H1 (cell line): ENCODE measurements around the gene INPP5B. TPM values are rescaled to one million over a fixed set of nuclear protein-coding genes. Genes with fewer than 3 reads are reported as not detected.
A peak's percentile ranks its signal among the peaks of the same experiment; 100 is the strongest.

Experiments
- ATF2 ChIP-seq: IDR thresholded peaks from 2 replicates; pipeline ENCODE4 v1.6.1; 2012; ENCODE audit warnings: low read length, inconsistent platforms
- MAFK ChIP-seq: IDR thresholded peaks from 2 replicates; pipeline ENCODE4 v1.6.1; 2012; ENCODE audit warnings: low read depth, mild to moderate bottlenecking, improper control_type of control experiment, low read length
- RBBP5 ChIP-seq: IDR thresholded peaks from 2 replicates; pipeline ENCODE4 v1.7.1; 2012; ENCODE audit warnings: low read depth, mild to moderate bottlenecking, inconsistent platforms, low read length, moderate library complexity, borderline replicate concordance
- SRF ChIP-seq: IDR thresholded peaks from 2 replicates; pipeline ENCODE4 v1.6.1; 2011; ENCODE audit warnings: mild to moderate bottlenecking, low read depth, low read length, moderate library complexity
- polyA plus RNA-seq, 7 experiments: library from polyadenylated mRNA; depleted of rRNA in 3 of 7; stranded (reverse) in 5 of 7; unstranded in 2 of 7; fragments of >200 nt in 5 of 7; fragments of 200-250 nt in 2 of 7; gene quantifications; 1 replicate in 5 of 7; 2 replicates in 1 of 7; 4 replicates in 1 of 7; pipeline versions ENCODE4 v1.2.1 to v1.2.3, GENCODE V29; 2011 to 2013; ENCODE audit warnings: missing spikeins in 2 of 7, mixed read lengths in 2 of 7
- total RNA-seq: library from RNA; stranded (reverse); fragmentation: NEBNext Ultra II Directional; extraction: Animal tissue kit (Norgen Biotek cat#: 25700); gene quantifications from 2 replicates; pipeline ENCODE4 v1.2.1, GENCODE V29; 2021

The INPP5B gene
- total and polyA plus RNA-seq, 2 of the 8 experiments (the other 6 are each of a cell fraction or from before 2014, with no cell fraction given), result 14.0 to 23.7 TPM

DNA sequence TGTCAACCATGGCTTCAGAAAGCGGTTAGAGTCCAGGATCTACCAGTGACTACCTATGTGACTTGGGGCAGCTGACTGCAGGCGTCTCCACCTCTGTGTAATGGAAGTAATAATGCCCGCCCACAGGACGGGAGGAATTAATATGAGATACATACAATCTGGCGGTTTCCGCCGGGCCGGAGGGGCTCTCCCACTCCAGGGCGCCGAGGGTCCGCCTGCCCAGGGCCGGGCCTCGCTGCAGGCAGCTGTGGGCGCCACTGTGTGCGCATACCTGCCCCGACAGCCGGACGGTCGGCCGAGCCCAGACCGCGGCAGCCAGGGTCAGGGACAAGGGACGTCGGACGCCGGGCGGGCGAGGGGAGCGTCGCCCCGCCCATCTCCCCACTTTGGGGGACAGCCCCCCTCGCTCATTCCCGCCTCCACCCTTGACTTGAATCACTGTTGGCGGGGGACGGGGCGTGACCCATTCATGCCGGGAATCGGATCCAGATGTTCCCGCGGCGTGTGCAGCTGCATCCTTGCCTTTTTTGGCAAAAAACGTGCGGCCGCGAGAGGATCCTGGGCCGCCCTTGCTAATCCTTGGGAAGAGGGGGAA is 49.0 kb upstream of the INPP5B start (continued):
- TF ChIP-seq ATF2 (0 out of 2 replicates have a peak, but pooled peaks have one; percentile 59), SRF (peak; percentile 99), MAFK (no peak), RBBP5 (0 out of 2 replicates have a peak, but pooled peaks have one; percentile 43)
